ENCODE measurements around the gene GKN1.

GKN1 gene

DNA sequence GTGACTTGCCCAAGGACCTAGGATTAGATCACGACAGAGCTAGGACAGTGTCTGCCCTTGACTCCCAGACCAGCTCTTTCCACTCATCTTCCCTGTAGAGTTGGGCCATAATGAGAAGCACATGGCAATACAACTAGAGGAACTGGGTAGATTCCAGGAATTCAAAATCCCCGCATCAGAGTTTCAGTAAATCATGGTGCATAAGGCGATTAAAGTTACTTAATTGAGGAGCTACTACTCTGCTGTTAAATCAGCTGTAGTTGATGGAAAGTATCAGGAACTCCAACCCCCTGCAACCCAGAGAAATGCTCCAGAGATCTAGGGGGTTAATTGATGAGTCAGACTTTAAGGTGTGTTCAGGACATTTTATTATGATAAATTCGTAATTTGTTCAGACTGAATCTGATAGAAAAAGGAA, 44.3 kb downstream of the GKN1 start:
- Histone ChIP-seq H3K9ac (ENCODE audit: low read length) (no peak overlapping the region), H4K5ac (ENCODE audit: low read length) (no peak overlapping the region), H3K27me3 (ENCODE audit: insufficient read depth, low read length, poor library complexity) (no peaks in the 10 kb centered on the region), H2BK15ac (replicated peaks; ENCODE audit: low read depth) (no peak overlapping the region), H3K36me3 (ENCODE audit: control insufficient read depth, insufficient read depth, low read length) (no peaks in the 10 kb centered on the region), H3K79me1 (ENCODE audit: low read length) (peaks cover 28% of the 10 kb centered on the region), H3K4me1 (ENCODE audit: control insufficient read depth, low read depth, low read length) (peaks cover 5% of the 10 kb centered on the region), H3K18ac (ENCODE audit: low read length) (no peak overlapping the region), H3K4me3 (ENCODE audit: low read length) (no peak overlapping the region), H2BK120ac (ENCODE audit: low read depth, low read length) (no peak overlapping the region), H3K4me2 (ENCODE audit: low read length) (no peak overlapping the region), H2BK5ac (ENCODE audit: low read length) (no peak overlapping the region), H2AK5ac (ENCODE audit: low read length) (no peak overlapping the region), H4K8ac (ENCODE audit: low read depth, low read length) (no peak overlapping the region), H3K79me2 (ENCODE audit: control insufficient read depth, insufficient read depth, low read length) (peaks cover 46% of the 10 kb centered on the region), H3K56ac (ENCODE audit: low read length) (no peak overlapping the region), H3K27ac (ENCODE audit: low read depth, low read length) (no peak overlapping the region), H3K23ac (ENCODE audit: low read length) (no peak overlapping the region), H3K4ac (ENCODE audit: low read depth, low read length) (no peak overlapping the region)
- no peak for DNase-seq
- no CpG with 5 or more reads among the region's 4 CpGs for WGBS (ENCODE audit: extremely low coverage, insufficient coverage, low lambda C conversion rate)

DNA sequence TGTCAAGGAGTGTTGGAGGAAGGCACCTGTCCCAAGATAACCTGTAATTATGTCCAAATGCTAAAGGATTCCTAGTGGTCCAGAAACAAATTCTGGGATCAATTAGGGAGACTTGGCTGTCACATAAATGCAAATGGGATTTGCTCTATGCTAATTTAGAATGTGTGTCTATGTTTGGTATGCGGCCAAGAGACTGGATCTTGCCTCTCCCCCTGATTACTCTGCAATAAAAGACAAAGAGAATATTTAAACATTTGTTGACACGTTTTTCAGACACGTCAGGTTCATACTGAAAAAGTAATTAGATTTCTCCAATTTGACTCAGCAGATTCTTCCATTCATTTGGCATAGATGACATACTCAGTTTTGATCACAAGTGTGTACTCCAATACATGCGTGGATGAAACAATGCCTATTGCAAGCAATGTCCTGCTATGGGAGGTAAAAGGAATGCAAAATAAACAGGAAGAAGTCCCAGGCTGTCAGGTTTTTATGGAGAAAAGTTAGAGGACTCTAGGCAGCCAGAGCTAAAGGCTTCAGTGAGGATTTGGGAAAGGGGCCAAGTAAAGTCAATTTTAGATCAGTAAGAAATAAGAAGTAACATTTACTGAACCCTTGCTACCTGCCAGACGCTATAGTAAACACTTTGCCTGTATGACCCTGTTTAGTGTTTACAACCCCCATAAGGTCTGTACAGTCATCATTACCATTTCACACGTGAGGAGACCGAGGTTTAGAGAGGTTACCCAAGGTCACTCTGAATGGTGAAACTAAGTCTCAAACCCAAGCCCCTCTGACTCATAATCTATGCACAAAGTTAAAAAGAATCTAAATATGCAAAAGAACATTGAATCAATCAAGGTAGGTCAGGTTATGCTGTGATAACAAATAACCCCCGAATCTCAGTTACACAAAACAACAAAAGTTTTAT, 46.3 kb downstream of the GKN1 start:
- no peak overlapping the region for H3K4me2 ChIP-seq (ENCODE audit: low read length)
- WGBS (ENCODE audit: extremely low coverage, insufficient coverage, low lambda C conversion rate), result no CpG with 5 or more reads among the region's 8 CpGs

DNA sequence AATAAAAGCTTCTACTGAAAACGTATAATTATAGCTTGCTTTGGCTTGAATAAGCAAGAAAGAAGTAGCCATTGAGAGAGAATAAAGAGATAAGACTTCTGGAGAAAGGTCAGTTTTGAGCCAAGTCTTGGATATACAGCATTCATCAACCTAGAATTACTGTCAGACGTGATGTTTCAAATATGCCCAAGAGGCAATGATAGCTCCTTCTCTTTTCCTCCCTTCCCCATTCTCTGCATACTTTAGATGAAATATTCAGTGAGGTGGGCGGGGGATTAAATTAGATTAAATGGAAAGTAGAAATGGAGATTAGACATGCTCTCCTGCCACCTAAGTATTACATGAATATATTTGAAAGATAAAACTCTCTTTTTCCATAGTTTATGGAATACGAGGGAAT, 47.3 kb downstream of the GKN1 start:
- no peak overlapping the region for H2AK5ac ChIP-seq (ENCODE audit: low read length)

More for the DNA sequence above, 46.3 kb downstream of the GKN1 start:
- H3K36me3 ChIP-seq (ENCODE audit: control insufficient read depth, insufficient read depth, low read length), result no peaks in the 10 kb centered on the region
- H3K27ac ChIP-seq (ENCODE audit: low read depth, low read length), result no peak overlapping the region
- no peak overlapping the region for H2AK5ac ChIP-seq (ENCODE audit: low read length)
- H2BK5ac ChIP-seq (ENCODE audit: low read length), result no peak overlapping the region
- H3K4me1 ChIP-seq (ENCODE audit: control insufficient read depth, low read depth, low read length), result peaks cover 5% of the 10 kb centered on the region
- H2BK15ac ChIP-seq (replicated peaks; ENCODE audit: low read depth), result no peak overlapping the region
- H3K4me3 ChIP-seq (ENCODE audit: low read length), result no peak overlapping the region
- no peak overlapping the region for H3K9ac ChIP-seq (ENCODE audit: low read length)
- peaks cover 34% of the 10 kb centered on the region for H3K79me1 ChIP-seq (ENCODE audit: low read length)
- no peak overlapping the region for H3K56ac ChIP-seq (ENCODE audit: low read length)
- no peak overlapping the region for H2BK120ac ChIP-seq (ENCODE audit: low read depth, low read length)
- H3K4ac ChIP-seq (ENCODE audit: low read depth, low read length), result no peak overlapping the region
- no peak overlapping the region for H4K8ac ChIP-seq (ENCODE audit: low read depth, low read length)
- no peaks in the 10 kb centered on the region for H3K27me3 ChIP-seq (ENCODE audit: insufficient read depth, low read length, poor library complexity)
- peaks cover 49% of the 10 kb centered on the region for H3K79me2 ChIP-seq (ENCODE audit: control insufficient read depth, insufficient read depth, low read length)
- H4K5ac ChIP-seq (ENCODE audit: low read length), result no peak overlapping the region
- H3K18ac ChIP-seq (ENCODE audit: low read length), result no peak overlapping the region
- no peak for DNase-seq
- no peak overlapping the region for H3K23ac ChIP-seq (ENCODE audit: low read length)

DNA sequence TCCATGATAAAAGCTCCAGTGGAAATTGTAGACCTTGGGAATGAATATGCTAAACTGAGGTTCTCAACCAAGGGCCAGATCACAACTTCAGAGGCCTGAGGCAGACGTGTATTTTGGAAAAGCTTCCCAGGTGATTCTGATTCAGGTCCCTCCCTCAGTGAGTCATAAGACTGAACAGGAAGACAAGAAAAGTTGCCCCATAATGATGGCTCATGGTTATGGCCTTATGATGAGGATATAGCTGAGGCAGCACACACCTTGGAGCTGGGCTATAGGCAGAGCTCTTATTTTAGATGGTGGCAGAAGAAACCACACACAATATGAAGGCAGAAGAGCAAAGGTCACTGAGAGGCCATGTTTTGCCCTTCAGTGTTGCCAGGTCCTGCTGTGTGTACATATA, 48.1 kb downstream of the GKN1 start:
- no peak overlapping the region for H3K18ac ChIP-seq (ENCODE audit: low read length)
- WGBS (ENCODE audit: extremely low coverage, insufficient coverage, low lambda C conversion rate), result no CpG with 5 or more reads among the region's 1 CpG
- no peaks in the 10 kb centered on the region for H3K36me3 ChIP-seq (ENCODE audit: control insufficient read depth, insufficient read depth, low read length)
- peaks cover 44% of the 10 kb centered on the region for H3K79me2 ChIP-seq (ENCODE audit: control insufficient read depth, insufficient read depth, low read length)
- H3K27ac ChIP-seq (ENCODE audit: low read depth, low read length), result no peak overlapping the region
- no peak overlapping the region for H3K4me2 ChIP-seq (ENCODE audit: low read length)
- H3K79me1 ChIP-seq (ENCODE audit: low read length), result peaks cover 30% of the 10 kb centered on the region
- peaks cover 4% of the 10 kb centered on the region for H3K4me1 ChIP-seq (ENCODE audit: control insufficient read depth, low read depth, low read length)
- H2BK15ac ChIP-seq (replicated peaks; ENCODE audit: low read depth), result no peak overlapping the region
- no peak overlapping the region for H2BK5ac ChIP-seq (ENCODE audit: low read length)
- no peak overlapping the region for H2AK5ac ChIP-seq (ENCODE audit: low read length)
- H3K56ac ChIP-seq (ENCODE audit: low read length), result no peak overlapping the region
- no peak overlapping the region for H3K4me3 ChIP-seq (ENCODE audit: low read length)
- H2BK120ac ChIP-seq (ENCODE audit: low read depth, low read length), result no peak overlapping the region
- no peak overlapping the region for H4K8ac ChIP-seq (ENCODE audit: low read depth, low read length)
- H3K4ac ChIP-seq (ENCODE audit: low read depth, low read length), result no peak overlapping the region
- no peak for DNase-seq
- H3K9ac ChIP-seq (ENCODE audit: low read length), result no peak overlapping the region
- H4K5ac ChIP-seq (ENCODE audit: low read length), result no peak overlapping the region
- no peak overlapping the region for H3K23ac ChIP-seq (ENCODE audit: low read length)
- H3K27me3 ChIP-seq (ENCODE audit: insufficient read depth, low read length, poor library complexity), result no peaks in the 10 kb centered on the region

More for the DNA sequence above, 47.3 kb downstream of the GKN1 start:
- Histone ChIP-seq H3K4ac (ENCODE audit: low read depth, low read length) (no peak overlapping the region), H3K23ac (ENCODE audit: low read length) (no peak overlapping the region), H3K79me1 (ENCODE audit: low read length) (peaks cover 34% of the 10 kb centered on the region), H3K27ac (ENCODE audit: low read depth, low read length) (no peak overlapping the region), H3K4me1 (ENCODE audit: control insufficient read depth, low read depth, low read length) (peaks cover 5% of the 10 kb centered on the region), H4K5ac (ENCODE audit: low read length) (no peak overlapping the region), H3K4me2 (ENCODE audit: low read length) (no peak overlapping the region), H2BK15ac (replicated peaks; ENCODE audit: low read depth) (no peak overlapping the region), H3K9ac (ENCODE audit: low read length) (no peak overlapping the region), H3K27me3 (ENCODE audit: insufficient read depth, low read length, poor library complexity) (no peaks in the 10 kb centered on the region), H3K18ac (ENCODE audit: low read length) (no peak overlapping the region), H2BK5ac (ENCODE audit: low read length) (no peak overlapping the region), H4K8ac (ENCODE audit: low read depth, low read length) (no peak overlapping the region), H3K36me3 (ENCODE audit: control insufficient read depth, insufficient read depth, low read length) (no peaks in the 10 kb centered on the region), H3K56ac (ENCODE audit: low read length) (no peak overlapping the region), H3K4me3 (ENCODE audit: low read length) (no peak overlapping the region), H2BK120ac (ENCODE audit: low read depth, low read length) (no peak overlapping the region), H3K79me2 (ENCODE audit: control insufficient read depth, insufficient read depth, low read length) (peaks cover 49% of the 10 kb centered on the region)
- no peak for DNase-seq
- WGBS (ENCODE audit: extremely low coverage, insufficient coverage, low lambda C conversion rate), result no CpG with 5 or more reads among the region's 4 CpGs

DNA sequence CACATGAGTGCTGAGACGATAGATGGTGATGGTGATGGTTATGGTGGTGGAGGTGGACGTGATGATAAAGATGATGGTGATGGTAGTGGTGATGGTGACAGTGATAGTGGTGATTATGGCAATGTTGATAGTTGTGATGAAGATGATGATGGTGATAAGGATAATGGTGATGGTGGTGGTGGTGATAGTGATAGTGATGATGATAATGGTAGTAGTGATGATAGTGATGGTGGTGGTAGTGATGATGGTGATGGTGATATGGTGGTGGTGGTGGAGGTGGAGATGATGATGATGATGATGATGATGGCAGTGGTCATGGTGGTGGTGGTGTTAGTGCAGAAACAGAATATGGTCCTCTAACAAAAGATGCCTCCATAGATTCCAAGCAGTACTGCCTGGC, 48.8 kb downstream of the GKN1 start:
- 100% methylated on average over 1 of the region's 2 CpGs for WGBS (ENCODE audit: extremely low coverage, insufficient coverage, low lambda C conversion rate)
- no peaks in the 10 kb centered on the region for H3K36me3 ChIP-seq (ENCODE audit: control insufficient read depth, insufficient read depth, low read length)

More for the DNA sequence above, 48.8 kb downstream of the GKN1 start:
- no peak overlapping the region for H2AK5ac ChIP-seq (ENCODE audit: low read length)
- H3K23ac ChIP-seq (ENCODE audit: low read length), result no peak overlapping the region
- no peak overlapping the region for H3K56ac ChIP-seq (ENCODE audit: low read length)
- H3K4ac ChIP-seq (ENCODE audit: low read depth, low read length), result no peak overlapping the region
- H3K9ac ChIP-seq (ENCODE audit: low read length), result no peak overlapping the region
- no peak overlapping the region for H3K18ac ChIP-seq (ENCODE audit: low read length)
- no peak overlapping the region for H3K4me3 ChIP-seq (ENCODE audit: low read length)
- peaks cover 41% of the 10 kb centered on the region for H3K79me2 ChIP-seq (ENCODE audit: control insufficient read depth, insufficient read depth, low read length)
- H3K4me2 ChIP-seq (ENCODE audit: low read length), result no peak overlapping the region
- H3K27me3 ChIP-seq (ENCODE audit: insufficient read depth, low read length, poor library complexity), result no peaks in the 10 kb centered on the region
- peaks cover 4% of the 10 kb centered on the region for H3K4me1 ChIP-seq (ENCODE audit: control insufficient read depth, low read depth, low read length)
- no peak overlapping the region for H4K8ac ChIP-seq (ENCODE audit: low read depth, low read length)
- H2BK120ac ChIP-seq (ENCODE audit: low read depth, low read length), result no peak overlapping the region
- no peak overlapping the region for H4K5ac ChIP-seq (ENCODE audit: low read length)
- H3K79me1 ChIP-seq (ENCODE audit: low read length), result peaks cover 30% of the 10 kb centered on the region
- no peak overlapping the region for H2BK5ac ChIP-seq (ENCODE audit: low read length)
- no peak overlapping the region for H3K27ac ChIP-seq (ENCODE audit: low read depth, low read length)
- no peak for DNase-seq
- no peak overlapping the region for H2BK15ac ChIP-seq (replicated peaks; ENCODE audit: low read depth)

All from mesendoderm (in vitro differentiated cells).